DND-41 (cell line): ENCODE data around the gene SPARCL1.

ENCODE experiments used
- ATAC-seq: fragments of 200-7000 bp; cut with Tn5 transposase; 3 replicates; pipeline ENCODE4 v1.9.1; 2021; ENCODE audit warnings: low read depth; ENCODE audit not compliant: insufficient read depth
- DNase-seq: peaks from one replicate; pipeline ENCODE4 v3.0.0-alpha.2; 2020
- H2AFZ ChIP-seq: 2 replicates; pipeline ENCODE4 v1.6.0; 2012; ENCODE audit warnings: low read depth, low read length
- H3K27ac ChIP-seq: 2 replicates; pipeline ENCODE4 v1.5.1; 2012; ENCODE audit warnings: low read length, inconsistent platforms
- H3K27me3 ChIP-seq: fragments of 200-600 bp; sonication (generic); 2 replicates; pipeline ENCODE4 v1.6.0; 2012; ENCODE audit warnings: low read length, mild to moderate bottlenecking, inconsistent platforms; ENCODE audit not compliant: insufficient read depth, poor library complexity
- H3K36me3 ChIP-seq: 2 replicates; pipeline ENCODE4 v1.5.1; 2012; ENCODE audit warnings: low read length, inconsistent platforms; ENCODE audit not compliant: insufficient read depth
- H3K4me1 ChIP-seq: 2 replicates; pipeline ENCODE4 v1.5.1; 2012; ENCODE audit warnings: mild to moderate bottlenecking, low read length; ENCODE audit not compliant: insufficient read depth
- H3K4me2 ChIP-seq: 2 replicates; pipeline ENCODE4 v1.6.0; 2012; ENCODE audit warnings: mild to moderate bottlenecking, moderate library complexity, low read length, inconsistent platforms; ENCODE audit not compliant: insufficient read depth
- H3K4me3 ChIP-seq, 2 experiments: fragments of 200-600 bp in 1 of 2; shearing (Covaris generic) in 1 of 2; 2 replicates each; pipeline ENCODE4 v1.5.1; 2012 to 2016; ENCODE audit warnings: inconsistent platforms in 2 of 2, low read length in 2 of 2, mild to moderate bottlenecking in 2 of 2, low read depth in 1 of 2, moderate library complexity in 1 of 2
- H3K79me2 ChIP-seq: 2 replicates; pipeline ENCODE4 v1.6.0; 2012; ENCODE audit warnings: low read length, inconsistent platforms; ENCODE audit not compliant: insufficient read depth
- H3K9ac ChIP-seq: 2 replicates; pipeline ENCODE4 v1.6.0; 2012; ENCODE audit warnings: low read depth, mild to moderate bottlenecking, inconsistent platforms, low read length, moderate library complexity
- H3K9me3 ChIP-seq: 2 replicates; pipeline ENCODE4 v1.5.1; 2012; ENCODE audit warnings: low read length, moderate library complexity, mild to moderate bottlenecking, inconsistent platforms; ENCODE audit not compliant: insufficient read depth, severe bottlenecking
- H4K20me1 ChIP-seq: 2 replicates; pipeline ENCODE4 v1.6.0; 2012; ENCODE audit warnings: low read length; ENCODE audit not compliant: insufficient read depth
- EZH2 ChIP-seq: IDR thresholded peaks from 3 replicates; pipeline ENCODE4 v1.6.1; 2012; ENCODE audit warnings: borderline replicate concordance, low read depth, mild to moderate bottlenecking, moderate library complexity, low read length, inconsistent platforms; ENCODE audit not compliant: severe bottlenecking
- TF ChIP-seq, protein P1 (sequence below): IDR thresholded peaks from 2 replicates; pipeline ENCODE4 v1.5.1; 2012; ENCODE audit warnings: borderline replicate concordance, low read length, moderate library complexity, mild to moderate bottlenecking; ENCODE audit not compliant: poor library complexity, severe bottlenecking; ENCODE audit errors: extremely low read depth

Gene SPARCL1

DNA sequence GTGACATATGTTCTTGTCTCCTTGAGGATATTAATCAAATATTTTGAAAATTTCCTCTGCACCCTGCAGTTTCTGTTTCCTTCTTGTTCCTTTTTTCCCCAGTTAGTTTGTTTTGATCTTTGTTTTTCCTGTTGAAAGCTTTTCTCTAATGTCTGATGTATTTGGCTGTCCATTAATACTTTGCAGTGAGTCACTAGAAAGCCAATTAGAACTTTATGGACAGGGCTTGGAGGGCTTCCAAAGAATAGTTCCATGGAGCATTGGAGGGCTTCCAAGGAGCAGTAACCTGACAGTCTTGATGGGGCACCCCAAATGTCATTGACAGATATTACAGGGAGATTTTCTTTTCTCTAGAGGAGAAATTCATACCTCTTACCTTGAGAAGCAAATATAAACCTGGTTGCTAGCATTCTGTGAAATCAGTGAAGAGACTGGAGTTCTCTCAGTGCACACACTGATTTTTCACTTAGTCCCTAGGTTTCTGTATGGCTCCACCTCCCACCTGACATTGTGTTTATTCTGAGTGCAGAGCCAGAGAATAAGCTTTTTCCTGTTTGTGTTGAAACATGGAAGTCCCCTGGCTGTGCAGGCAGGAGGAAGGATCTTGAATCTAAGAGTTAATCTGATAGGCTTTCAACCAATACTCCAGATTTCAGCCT is 26.5 kb downstream of the SPARCL1 start:
- Histone ChIP-seq H3K9me3 (no peaks in the 10 kb centered on the region), H4K20me1 (no peaks in the 10 kb centered on the region), H3K4me1 (no peaks in the 10 kb centered on the region), H3K9ac (no peak overlapping the region), H3K27ac (no peak overlapping the region), H2AFZ (no peak overlapping the region), H3K27me3 (no peaks in the 10 kb centered on the region), H3K4me3 (no peak overlapping the region), H3K4me2 (no peak overlapping the region), H3K36me3 (no peaks in the 10 kb centered on the region), H3K79me2 (no peaks in the 10 kb centered on the region)
- no peak for TF ChIP-seq EZH2
- TF ChIP-seq, protein P1, sequence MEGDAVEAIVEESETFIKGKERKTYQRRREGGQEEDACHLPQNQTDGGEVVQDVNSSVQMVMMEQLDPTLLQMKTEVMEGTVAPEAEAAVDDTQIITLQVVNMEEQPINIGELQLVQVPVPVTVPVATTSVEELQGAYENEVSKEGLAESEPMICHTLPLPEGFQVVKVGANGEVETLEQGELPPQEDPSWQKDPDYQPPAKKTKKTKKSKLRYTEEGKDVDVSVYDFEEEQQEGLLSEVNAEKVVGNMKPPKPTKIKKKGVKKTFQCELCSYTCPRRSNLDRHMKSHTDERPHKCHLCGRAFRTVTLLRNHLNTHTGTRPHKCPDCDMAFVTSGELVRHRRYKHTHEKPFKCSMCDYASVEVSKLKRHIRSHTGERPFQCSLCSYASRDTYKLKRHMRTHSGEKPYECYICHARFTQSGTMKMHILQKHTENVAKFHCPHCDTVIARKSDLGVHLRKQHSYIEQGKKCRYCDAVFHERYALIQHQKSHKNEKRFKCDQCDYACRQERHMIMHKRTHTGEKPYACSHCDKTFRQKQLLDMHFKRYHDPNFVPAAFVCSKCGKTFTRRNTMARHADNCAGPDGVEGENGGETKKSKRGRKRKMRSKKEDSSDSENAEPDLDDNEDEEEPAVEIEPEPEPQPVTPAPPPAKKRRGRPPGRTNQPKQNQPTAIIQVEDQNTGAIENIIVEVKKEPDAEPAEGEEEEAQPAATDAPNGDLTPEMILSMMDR, result no peak
- no peak for ATAC-seq
- no peak for DNase-seq

DNA sequence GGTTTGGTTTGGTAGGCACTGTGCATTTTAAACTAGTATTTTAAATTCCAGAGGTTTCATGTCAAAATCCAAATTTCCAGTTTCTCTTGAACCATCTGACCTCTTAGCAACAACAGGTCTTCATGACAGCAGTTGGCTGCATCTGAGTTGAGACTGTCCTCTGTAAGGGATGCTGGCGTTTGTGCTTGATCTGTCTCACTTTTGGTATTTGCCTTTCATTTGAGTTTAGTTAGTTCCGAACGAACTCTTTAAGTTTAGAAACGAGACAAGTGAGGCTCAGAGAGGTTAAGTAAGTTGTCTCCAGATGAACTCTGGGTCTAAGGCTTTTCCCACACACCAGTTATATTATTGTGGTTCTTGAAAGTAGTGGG is 29.1 kb downstream of the SPARCL1 start:
- no peaks in the 10 kb centered on the region for H3K79me2 ChIP-seq
- no peak overlapping the region for H3K9ac ChIP-seq
- no peak overlapping the region for H3K4me3 ChIP-seq
- DNase-seq, result no peak
- no peaks in the 10 kb centered on the region for H3K9me3 ChIP-seq
- no peaks in the 10 kb centered on the region for H3K36me3 ChIP-seq
- TF ChIP-seq, protein P1, result no peak
- no peak for TF ChIP-seq EZH2
- H2AFZ ChIP-seq, result no peak overlapping the region
- no peak overlapping the region for H3K4me2 ChIP-seq
- no peaks in the 10 kb centered on the region for H3K27me3 ChIP-seq
- H3K27ac ChIP-seq, result no peak overlapping the region
- no peak for ATAC-seq
- no peaks in the 10 kb centered on the region for H3K4me1 ChIP-seq
- H4K20me1 ChIP-seq, result no peaks in the 10 kb centered on the region

DNA sequence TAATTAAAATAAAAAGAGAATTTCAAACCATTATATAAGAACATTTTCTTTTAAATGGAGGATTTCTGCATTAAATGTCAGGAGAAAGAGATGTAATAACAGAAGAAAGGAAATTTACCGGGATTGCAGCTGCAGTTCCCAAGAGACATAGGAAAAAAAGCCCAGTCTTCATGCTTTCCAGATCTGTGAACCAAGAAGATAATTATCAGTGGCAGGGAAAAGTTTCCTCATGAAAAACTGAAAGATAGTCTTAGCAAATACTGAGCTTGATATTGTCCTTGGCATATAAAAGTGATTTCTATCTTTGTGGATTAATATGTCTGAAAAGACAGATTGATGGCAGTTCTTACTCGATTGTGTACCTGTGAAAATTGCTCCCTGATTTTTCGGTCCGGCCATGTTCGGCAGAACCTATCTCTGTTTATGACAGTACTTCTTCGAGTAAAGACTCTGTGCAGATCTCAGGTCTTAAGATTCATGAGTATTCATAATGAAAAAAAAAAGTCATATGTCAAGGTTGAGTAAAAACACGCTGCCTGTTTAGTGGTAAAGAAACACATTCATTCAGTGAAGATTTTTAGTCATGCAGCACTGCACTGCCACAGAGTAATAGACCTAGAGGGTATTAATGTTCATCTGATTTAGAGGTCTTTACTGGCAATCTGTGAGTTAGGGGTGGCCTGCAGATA is 29.6 kb downstream of the SPARCL1 start:
- no peaks in the 10 kb centered on the region for H3K4me1 ChIP-seq
- ATAC-seq, result no peak
- H3K27me3 ChIP-seq, result no peaks in the 10 kb centered on the region
- H3K36me3 ChIP-seq, result no peaks in the 10 kb centered on the region
- H3K79me2 ChIP-seq, result no peaks in the 10 kb centered on the region
- H3K4me2 ChIP-seq, result no peak overlapping the region
- no peaks in the 10 kb centered on the region for H4K20me1 ChIP-seq
- no peak overlapping the region for H3K9ac ChIP-seq
- no peak overlapping the region for H2AFZ ChIP-seq
- TF ChIP-seq, protein P1, result no peak
- TF ChIP-seq EZH2, result no peak
- no peak overlapping the region for H3K27ac ChIP-seq
- H3K4me3 ChIP-seq, result no peak overlapping the region
- no peak for DNase-seq
- H3K9me3 ChIP-seq, result no peaks in the 10 kb centered on the region
